C4-2B (cell line): ENCODE measurements around the gene RNF180.
A peak's percentile ranks its signal among the peaks of the same experiment; 100 is the strongest.

ENCODE experiments used
- H3K27ac ChIP-seq: fragments of 450-650 bp; 2 replicates; pipeline ENCODE4 v1.5.1; 2017
- CTCF ChIP-seq: fragments of 450-650 bp; conservative IDR thresholded peaks from 2 replicates; pipeline ENCODE4 v1.5.1; 2017; ENCODE audit warnings: mild to moderate bottlenecking
- ZFX ChIP-seq: fragments of 450-650 bp; IDR thresholded peaks from 2 replicates; pipeline ENCODE4 v1.6.1; 2017

Gene RNF180

GRCh38 chr5:64147849-64148441, 17.7 kb upstream of the RNF180 start:
- H3K27ac ChIP-seq, result no peak overlapping the region
- TF ChIP-seq ZFX, result no peak
- TF ChIP-seq CTCF, result peak; percentile 92

GRCh38 chr5:64149268-64149667, 16.4 kb upstream of the RNF180 start:
- H3K27ac ChIP-seq, result no peak overlapping the region
- TF ChIP-seq CTCF (no peak), ZFX (no peak)

- TF ChIP-seq CTCF, result no peak
- no peak for TF ChIP-seq ZFX
- H3K27ac ChIP-seq, result no peak overlapping the region
These were observed 15.7 kb upstream of the RNF180 start for GRCh38 chr5:64149857-64150521.

GRCh38 chr5:64156261-64156660, 9.4 kb upstream of the RNF180 start:
- TF ChIP-seq ZFX, result no peak
- no peak for TF ChIP-seq CTCF
- H3K27ac ChIP-seq, result no peak overlapping the region

GRCh38 chr5:64158827-64159226, 6.8 kb upstream of the RNF180 start:
- no peak for TF ChIP-seq ZFX
- TF ChIP-seq CTCF, result no peak
- no peak overlapping the region for H3K27ac ChIP-seq

GRCh38 chr5:64160201-64160600, 5.4 kb upstream of the RNF180 start:
- no peak overlapping the region for H3K27ac ChIP-seq
- TF ChIP-seq CTCF, result no peak
- TF ChIP-seq ZFX, result no peak

- H3K27ac ChIP-seq, result no peak overlapping the region
- TF ChIP-seq CTCF (no peak), ZFX (no peak)
These were observed 4.2 kb upstream of the RNF180 start for GRCh38 chr5:64161420-64161819.
